ENCODE measurements around the gene TRIO. TPM values are rescaled to one million over a fixed set of nuclear protein-coding genes. Genes with fewer than 3 reads are reported as not detected.

The TRIO gene
- total RNA-seq, 1 donor, result 410 TPM

GRCh38 chr5:14337593-14337992 is 194.5 kb downstream of the TRIO start:
- TF ChIP-seq, protein P1, sequence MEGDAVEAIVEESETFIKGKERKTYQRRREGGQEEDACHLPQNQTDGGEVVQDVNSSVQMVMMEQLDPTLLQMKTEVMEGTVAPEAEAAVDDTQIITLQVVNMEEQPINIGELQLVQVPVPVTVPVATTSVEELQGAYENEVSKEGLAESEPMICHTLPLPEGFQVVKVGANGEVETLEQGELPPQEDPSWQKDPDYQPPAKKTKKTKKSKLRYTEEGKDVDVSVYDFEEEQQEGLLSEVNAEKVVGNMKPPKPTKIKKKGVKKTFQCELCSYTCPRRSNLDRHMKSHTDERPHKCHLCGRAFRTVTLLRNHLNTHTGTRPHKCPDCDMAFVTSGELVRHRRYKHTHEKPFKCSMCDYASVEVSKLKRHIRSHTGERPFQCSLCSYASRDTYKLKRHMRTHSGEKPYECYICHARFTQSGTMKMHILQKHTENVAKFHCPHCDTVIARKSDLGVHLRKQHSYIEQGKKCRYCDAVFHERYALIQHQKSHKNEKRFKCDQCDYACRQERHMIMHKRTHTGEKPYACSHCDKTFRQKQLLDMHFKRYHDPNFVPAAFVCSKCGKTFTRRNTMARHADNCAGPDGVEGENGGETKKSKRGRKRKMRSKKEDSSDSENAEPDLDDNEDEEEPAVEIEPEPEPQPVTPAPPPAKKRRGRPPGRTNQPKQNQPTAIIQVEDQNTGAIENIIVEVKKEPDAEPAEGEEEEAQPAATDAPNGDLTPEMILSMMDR (IDR thresholded peaks at IDR 0.05; ENCODE audit: insufficient read depth, low read depth, low read length), result no peak
- no peak overlapping the region for H3K4me3 ChIP-seq (ENCODE audit: low read depth, low read length)
- no peak for DNase-seq (ENCODE audit: low read depth)

- H3K4me3 ChIP-seq (ENCODE audit: low read depth, low read length), result no peak overlapping the region
- TF ChIP-seq, protein P1 (IDR thresholded peaks at IDR 0.05; ENCODE audit: insufficient read depth, low read depth, low read length), result no peak
- DNase-seq (ENCODE audit: low read depth), result no peak
These were observed 196.3 kb downstream of the TRIO start for GRCh38 chr5:14339468-14339867.

- DNase-seq (ENCODE audit: low read depth), result no peak
- TF ChIP-seq, protein P1 (IDR thresholded peaks at IDR 0.05; ENCODE audit: insufficient read depth, low read depth, low read length), result no peak
- no peak overlapping the region for H3K4me3 ChIP-seq (ENCODE audit: low read depth, low read length)
These were observed 198.6 kb downstream of the TRIO start for GRCh38 chr5:14341571-14342230.

DNA sequence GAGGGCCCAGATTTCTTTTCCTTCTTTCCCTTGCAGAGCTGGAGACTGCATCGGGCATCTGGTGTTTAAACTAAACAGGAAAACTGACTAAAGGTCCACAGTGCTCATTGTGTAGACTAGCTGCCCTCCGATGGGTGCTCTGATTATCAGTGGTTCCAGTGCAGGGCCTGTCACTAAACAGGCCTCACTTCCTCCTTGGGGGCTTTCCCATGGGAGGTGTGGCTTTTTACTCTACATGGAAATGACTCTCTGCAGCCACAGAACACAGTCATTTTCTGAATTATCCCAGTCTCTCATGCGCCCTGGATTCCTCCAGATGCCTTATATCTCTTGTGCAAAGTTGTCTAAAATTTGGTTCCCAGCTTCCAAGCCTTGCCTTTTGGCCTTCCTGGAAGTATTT is 199.2 kb downstream of the TRIO start:
- TF ChIP-seq, protein P1 (IDR thresholded peaks at IDR 0.05; ENCODE audit: insufficient read depth, low read depth, low read length), result no peak
- no peak for DNase-seq (ENCODE audit: low read depth)
- no peak overlapping the region for H3K4me3 ChIP-seq (ENCODE audit: low read depth, low read length)

- TF ChIP-seq, protein P1 (IDR thresholded peaks at IDR 0.05; ENCODE audit: insufficient read depth, low read depth, low read length), result no peak
- H3K4me3 ChIP-seq (ENCODE audit: low read depth, low read length), result no peak overlapping the region
- DNase-seq (ENCODE audit: low read depth), result no peak
These were observed 200.2 kb downstream of the TRIO start for GRCh38 chr5:14343376-14343775.

DNA sequence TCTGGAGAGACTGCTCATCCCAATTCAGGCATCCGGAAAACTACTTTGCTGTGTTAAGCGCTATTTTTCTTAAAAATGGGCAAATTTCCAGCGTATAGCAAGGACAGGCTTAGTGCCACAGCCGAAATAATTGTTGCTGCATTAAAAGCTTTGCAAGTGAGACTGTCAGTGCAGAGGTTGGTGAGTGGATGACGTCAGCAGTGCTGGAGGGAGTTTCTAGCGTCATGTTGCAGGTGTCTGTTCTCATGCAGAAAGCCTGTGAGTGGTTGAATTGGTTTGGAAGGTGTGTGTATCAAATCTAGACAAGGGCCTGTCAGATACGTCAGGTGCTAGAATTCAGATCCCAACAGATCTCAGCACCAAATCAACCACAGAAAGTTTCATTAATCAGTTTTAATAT is 204.4 kb downstream of the TRIO start:
- DNase-seq (ENCODE audit: low read depth), result no peak

More for the DNA sequence above, 204.4 kb downstream of the TRIO start:
- TF ChIP-seq, protein P1 (IDR thresholded peaks at IDR 0.05; ENCODE audit: insufficient read depth, low read depth, low read length), result no peak
- H3K4me3 ChIP-seq (ENCODE audit: low read depth, low read length), result no peak overlapping the region
